ENCODE data around the gene NCOA7. TPM values are rescaled to one million over a fixed set of nuclear protein-coding genes. Genes with fewer than 3 reads are reported as not detected.

Gene NCOA7
- total and polyA plus RNA-seq, 2 of the 8 experiments (the other 6 are each of a cell fraction or from before 2014, with no cell fraction given), result 2.6 to 10.7 TPM

GRCh38 chr6:125970760-125971159, 180.0 kb downstream of the NCOA7 start:
- no peak for FAIRE-seq
- Histone ChIP-seq H3K4ac (replicated peaks; ENCODE audit: insufficient read length, low read depth, low read length) (no peak overlapping the region), H3K23me2 (ENCODE audit: low read depth, low read length) (no peaks in the 10 kb centered on the region), H3K79me1 (ENCODE audit: low read depth, low read length) (no peaks in the 10 kb centered on the region), H3K4me2 (ENCODE audit: insufficient read depth in 1 of 2, low read depth in 2 of 2, low read length in 2 of 2) (no peak overlapping the region), H2BK12ac (ENCODE audit: low read depth, low read length) (no peak overlapping the region), H3K9me3 (ENCODE audit: insufficient read depth in 2 of 2, low read depth in 1 of 2, low read length in 1 of 2) (no peaks in the 10 kb centered on the region), H3K79me2 (ENCODE audit: control insufficient read depth in 1 of 2, insufficient read depth in 2 of 2, low read length in 2 of 2) (no peaks in the 10 kb centered on the region), H3K4me3 (ENCODE audit: extremely low read depth in 1 of 4, insufficient read depth in 2 of 4, low read depth in 3 of 4, low read length in 4 of 4) (no peak overlapping the region), H4K91ac (replicated peaks; ENCODE audit: insufficient read length, low read length) (no peak overlapping the region), H3K27me3 (replicated peaks in 1 of 4; ENCODE audit: control insufficient read depth in 3 of 4, extremely low read depth in 1 of 4, insufficient read depth in 3 of 4, low read length in 3 of 4) (no peaks in the 10 kb centered on the region), H4K5ac (ENCODE audit: insufficient read length, low read depth, low read length) (no peak overlapping the region), H3K23ac (ENCODE audit: insufficient read length) (no peak overlapping the region), H4K20me1 (replicated peaks in 1 of 2; ENCODE audit: control insufficient read depth in 1 of 2, insufficient read depth in 2 of 2, low read length in 2 of 2) (no peaks in the 10 kb centered on the region), H3K18ac (ENCODE audit: extremely low read depth, low read length) (no peak overlapping the region), H2BK5ac (ENCODE audit: low read depth, low read length) (no peak overlapping the region), H4K8ac (ENCODE audit: extremely low read depth, insufficient read depth, low read length) (no peak overlapping the region), H3K4me1 (replicated peaks in 1 of 4; ENCODE audit: control insufficient read depth in 3 of 4, insufficient read depth in 4 of 4, low read length in 3 of 4) (no peaks in the 10 kb centered on the region), H3K27ac (ENCODE audit: low read depth, low read length) (no peak overlapping the region), H3K36me3 (ENCODE audit: control insufficient read depth in 2 of 4, insufficient read depth in 4 of 4, low read length in 3 of 4) (no peaks in the 10 kb centered on the region; a peak in 1 of 8 replicates), H2BK20ac (ENCODE audit: low read length) (no peak overlapping the region), H3K14ac (ENCODE audit: insufficient read length) (no peak overlapping the region), H2AFZ (ENCODE audit: low read length) (no peak overlapping the region), H2AK5ac (ENCODE audit: low read depth, low read length) (no peak overlapping the region), H3K9ac (replicated peaks in 1 of 4; ENCODE audit: extremely low read depth in 1 of 4, low read depth in 3 of 4, low read length in 3 of 4) (no peak overlapping the region), H2BK120ac (replicated peaks; ENCODE audit: low read depth, low read length) (no peak overlapping the region), H3K56ac (replicated peaks; ENCODE audit: insufficient read length, low read depth, low read length) (no peak overlapping the region), H2BK15ac (ENCODE audit: low read length) (no peak overlapping the region)
- ChIA-PET POLR2A (ENCODE audit: partially characterized antibody) (interaction anchor here (1.7 kb wide), 1 partner anchor 10 kb away, joined by 3 read pairs; no protein-coding TSS in a partner anchor), CTCF (ENCODE audit: partially characterized antibody) (interaction anchor here (0.7 to 2.5 kb wide), 9 partner anchors 11 to 660 kb away, joined by 3 to 15 read pairs (median 5); partner anchors contain the start of genes HINT3 and TRMT11)
- no peak for DNase-seq (ENCODE audit: low read depth in 1 of 2, low spot score in 2 of 2)
- WGBS, 2 experiments (ENCODE audit: extremely low coverage in 1 of 2, insufficient coverage in 1 of 2, insufficient read length in 1 of 2, insufficient replicate concordance in 2 of 2, low coverage in 1 of 2, low lambda C conversion rate in 2 of 2, missing lambda C conversion rate in 1 of 2), result 68% methylated on average over 2 of the region's 2 CpGs; no CpG with 5 or more reads in 1 of the 2 experiments
- no peak for TF ChIP-seq ATF2 (IDR thresholded peaks at IDR 0.05; ENCODE audit: low read length)
- no peak for TF ChIP-seq CEBPB (IDR thresholded peaks at IDR 0.05; ENCODE audit: low read depth, low read length)
- TF ChIP-seq NRF1 (IDR thresholded peaks at IDR 0.05; ENCODE audit: low read depth, low read length), result no peak
- no peak for TF ChIP-seq RBBP5 (IDR thresholded peaks at IDR 0.05; ENCODE audit: borderline replicate concordance, low read depth, low read length)
